ENCODE data around the gene RTRAF.

GRCh38 chr14:52049721-52050588 lies 60.6 kb downstream of the RTRAF start:
- TF ChIP-seq CTCF (conservative IDR thresholded peaks at IDR 0.05; ENCODE audit: low read depth, low read length) (no peak), EZH2phosphoT487 (IDR thresholded peaks at IDR 0.05; ENCODE audit: borderline replicate concordance, low read length) (no peak)
